ENCODE data around the gene RAD51B. TPM values are rescaled to one million over a fixed set of nuclear protein-coding genes. Genes with fewer than 3 reads are reported as not detected.

RAD51B gene
- total RNA-seq, 1 experiment from 2014 or later = 20.0 TPM

DNA sequence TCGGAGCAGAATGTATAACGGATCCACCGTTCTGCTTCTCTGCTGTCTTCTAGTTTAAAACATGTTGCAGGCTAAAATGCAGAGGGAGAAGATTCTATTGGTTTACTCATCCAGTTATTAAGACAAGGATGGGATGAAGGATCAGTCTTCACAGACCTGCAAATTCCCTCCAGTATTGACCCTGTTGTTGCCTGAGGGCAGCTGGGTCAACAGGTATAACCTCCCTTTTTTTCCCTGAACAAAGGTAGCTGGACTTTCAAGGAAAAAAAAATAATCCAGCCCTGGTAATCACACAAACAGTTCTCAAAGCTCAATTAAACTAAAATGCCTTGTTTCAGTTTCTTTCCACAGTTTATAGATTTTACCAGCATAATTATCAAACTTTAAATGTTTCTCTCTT, 492.7 kb downstream of the RAD51B start:
- H3K27me3 ChIP-seq (ENCODE audit: insufficient read depth, low read length) = no peaks in the 10 kb centered on the region
- no peaks in the 10 kb centered on the region for H3K36me3 ChIP-seq (ENCODE audit: control insufficient read depth in 1 of 2, insufficient read depth in 2 of 2, low read length in 2 of 2)
- CTCF ChIA-PET = no interaction called here
- peaks cover 3 to 12% of the 10 kb centered on the region in 2 experiments; a peak in 2 of 4 replicates for H3K4me1 ChIP-seq (ENCODE audit: control insufficient read depth in 1 of 2, insufficient read depth in 2 of 2, low read length in 2 of 2)
- H3K4me3 ChIP-seq (replicated peaks in 1 of 2; ENCODE audit: low read depth in 1 of 2, low read length in 2 of 2) = no peak overlapping the region
- H3K4me2 ChIP-seq (ENCODE audit: low read length) = no peak overlapping the region
- H3K79me2 ChIP-seq (ENCODE audit: insufficient read depth, low read length) = no peaks in the 10 kb centered on the region
- H2AFZ ChIP-seq (ENCODE audit: low read depth, low read length, poor library complexity, severe bottlenecking) = no peak overlapping the region
- DNase-seq (ENCODE audit: low read depth, low spot score) (no peak), ATAC-seq (no peak)
- H3K9ac ChIP-seq (ENCODE audit: low read length) = no peak overlapping the region
- H4K20me1 ChIP-seq (ENCODE audit: insufficient read depth) = no peaks in the 10 kb centered on the region
- BruUV-seq (replicated peaks) = no TSS peak
- intact Hi-C loops (cut with micrococcal nuclease) = no loop called here
- TF ChIP-seq RAD21 (IDR thresholded peaks at IDR 0.05; ENCODE audit: low read depth) (no peak), POLR2AphosphoS5 (IDR thresholded peaks at IDR 0.05; ENCODE audit: low read depth, low read length) (no peak)
- TF ChIP-seq, protein P1, sequence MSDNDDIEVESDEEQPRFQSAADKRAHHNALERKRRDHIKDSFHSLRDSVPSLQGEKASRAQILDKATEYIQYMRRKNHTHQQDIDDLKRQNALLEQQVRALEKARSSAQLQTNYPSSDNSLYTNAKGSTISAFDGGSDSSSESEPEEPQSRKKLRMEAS (IDR thresholded peaks at IDR 0.05) = no peak
- POLR2A ChIA-PET = no interaction called here
- RAD21 ChIA-PET (ENCODE audit: low non-redundant PET in 1 of 2, low total read pairs in 2 of 2, uncharacterized antibody in 2 of 2, unreplicated experiment in 2 of 2) = no interaction called here
- no peaks in the 10 kb centered on the region for H3K9me2 ChIP-seq (ENCODE audit: insufficient read depth)
- H3K27ac ChIP-seq (ENCODE audit: low read depth, low read length) = no peak overlapping the region
- no peaks in the 10 kb centered on the region for H3K9me3 ChIP-seq (ENCODE audit: control insufficient read depth in 1 of 2, insufficient read depth in 1 of 2, low read depth in 1 of 2, low read length in 2 of 2)

- POLR2A ChIA-PET = no interaction called here
- H3K9me2 ChIP-seq (ENCODE audit: insufficient read depth) = no peaks in the 10 kb centered on the region
- intact Hi-C loops (cut with micrococcal nuclease) = no loop called here
- H3K9me3 ChIP-seq (ENCODE audit: control insufficient read depth in 1 of 2, insufficient read depth in 1 of 2, low read depth in 1 of 2, low read length in 2 of 2) = no peaks in the 10 kb centered on the region
- H3K27me3 ChIP-seq (ENCODE audit: insufficient read depth, low read length) = no peaks in the 10 kb centered on the region
- no TSS peak for BruUV-seq (replicated peaks)
- CTCF ChIA-PET = no interaction called here
- no peak overlapping the region for H3K9ac ChIP-seq (ENCODE audit: low read length)
- TF ChIP-seq ELF1 (IDR thresholded peaks at IDR 0.05; ENCODE audit: borderline replicate concordance, low read depth) (no peak), ZBTB33 (IDR thresholded peaks at IDR 0.05; ENCODE audit: extremely low read depth, insufficient replicate concordance, low read length) (no peak), TCF7L2 (IDR thresholded peaks at IDR 0.05; ENCODE audit: borderline replicate concordance, extremely low read depth, insufficient read depth, insufficient read length) (no peak), POLR2A (IDR thresholded peaks at IDR 0.05; ENCODE audit: borderline replicate concordance, extremely low read depth, insufficient read depth, insufficient read length) (no peak), SIN3A (IDR thresholded peaks at IDR 0.05; ENCODE audit: low read depth) (no peak), POLR2AphosphoS5 (IDR thresholded peaks at IDR 0.05; ENCODE audit: low read depth, low read length) (no peak), YY1 (IDR thresholded peaks at IDR 0.05; ENCODE audit: extremely low read depth, insufficient replicate concordance, low read depth, low read length) (no peak), ATF3 (IDR thresholded peaks at IDR 0.05) (no peak)
- TF ChIP-seq, protein P2, sequence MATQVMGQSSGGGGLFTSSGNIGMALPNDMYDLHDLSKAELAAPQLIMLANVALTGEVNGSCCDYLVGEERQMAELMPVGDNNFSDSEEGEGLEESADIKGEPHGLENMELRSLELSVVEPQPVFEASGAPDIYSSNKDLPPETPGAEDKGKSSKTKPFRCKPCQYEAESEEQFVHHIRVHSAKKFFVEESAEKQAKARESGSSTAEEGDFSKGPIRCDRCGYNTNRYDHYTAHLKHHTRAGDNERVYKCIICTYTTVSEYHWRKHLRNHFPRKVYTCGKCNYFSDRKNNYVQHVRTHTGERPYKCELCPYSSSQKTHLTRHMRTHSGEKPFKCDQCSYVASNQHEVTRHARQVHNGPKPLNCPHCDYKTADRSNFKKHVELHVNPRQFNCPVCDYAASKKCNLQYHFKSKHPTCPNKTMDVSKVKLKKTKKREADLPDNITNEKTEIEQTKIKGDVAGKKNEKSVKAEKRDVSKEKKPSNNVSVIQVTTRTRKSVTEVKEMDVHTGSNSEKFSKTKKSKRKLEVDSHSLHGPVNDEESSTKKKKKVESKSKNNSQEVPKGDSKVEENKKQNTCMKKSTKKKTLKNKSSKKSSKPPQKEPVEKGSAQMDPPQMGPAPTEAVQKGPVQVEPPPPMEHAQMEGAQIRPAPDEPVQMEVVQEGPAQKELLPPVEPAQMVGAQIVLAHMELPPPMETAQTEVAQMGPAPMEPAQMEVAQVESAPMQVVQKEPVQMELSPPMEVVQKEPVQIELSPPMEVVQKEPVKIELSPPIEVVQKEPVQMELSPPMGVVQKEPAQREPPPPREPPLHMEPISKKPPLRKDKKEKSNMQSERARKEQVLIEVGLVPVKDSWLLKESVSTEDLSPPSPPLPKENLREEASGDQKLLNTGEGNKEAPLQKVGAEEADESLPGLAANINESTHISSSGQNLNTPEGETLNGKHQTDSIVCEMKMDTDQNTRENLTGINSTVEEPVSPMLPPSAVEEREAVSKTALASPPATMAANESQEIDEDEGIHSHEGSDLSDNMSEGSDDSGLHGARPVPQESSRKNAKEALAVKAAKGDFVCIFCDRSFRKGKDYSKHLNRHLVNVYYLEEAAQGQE (IDR thresholded peaks at IDR 0.05; ENCODE audit: low read depth) = no peak
- H3K79me2 ChIP-seq (ENCODE audit: insufficient read depth, low read length) = no peaks in the 10 kb centered on the region
- no peaks in the 10 kb centered on the region for H3K36me3 ChIP-seq (ENCODE audit: control insufficient read depth in 1 of 2, insufficient read depth in 2 of 2, low read length in 2 of 2)
- no peak overlapping the region for H2AFZ ChIP-seq (ENCODE audit: low read depth, low read length, poor library complexity, severe bottlenecking)
- ATAC-seq (no peak), DNase-seq (ENCODE audit: low read depth, low spot score) (no peak)
- no peak overlapping the region for H3K4me3 ChIP-seq (replicated peaks in 1 of 2; ENCODE audit: low read depth in 1 of 2, low read length in 2 of 2)
- RAD21 ChIA-PET (ENCODE audit: low non-redundant PET in 1 of 2, low total read pairs in 2 of 2, uncharacterized antibody in 2 of 2, unreplicated experiment in 2 of 2) = no interaction called here
- no peak overlapping the region for H3K27ac ChIP-seq (ENCODE audit: low read depth, low read length)
- no peaks in the 10 kb centered on the region for H4K20me1 ChIP-seq (ENCODE audit: insufficient read depth)
- no peak overlapping the region for H3K4me2 ChIP-seq (ENCODE audit: low read length)
- peaks cover 0 to 6% of the 10 kb centered on the region in 2 experiments; a peak in 2 of 4 replicates for H3K4me1 ChIP-seq (ENCODE audit: control insufficient read depth in 1 of 2, insufficient read depth in 2 of 2, low read length in 2 of 2)
These were observed 493.5 kb downstream of the RAD51B start for GRCh38 chr14:68312884-68313610.

All from HCT116 (cell line).